Measurements from ENCODE around the gene ARL5A.

GRCh38 chr2:151791545-151791944, 36.7 kb downstream of the ARL5A start:
- TF ChIP-seq, protein P1, sequence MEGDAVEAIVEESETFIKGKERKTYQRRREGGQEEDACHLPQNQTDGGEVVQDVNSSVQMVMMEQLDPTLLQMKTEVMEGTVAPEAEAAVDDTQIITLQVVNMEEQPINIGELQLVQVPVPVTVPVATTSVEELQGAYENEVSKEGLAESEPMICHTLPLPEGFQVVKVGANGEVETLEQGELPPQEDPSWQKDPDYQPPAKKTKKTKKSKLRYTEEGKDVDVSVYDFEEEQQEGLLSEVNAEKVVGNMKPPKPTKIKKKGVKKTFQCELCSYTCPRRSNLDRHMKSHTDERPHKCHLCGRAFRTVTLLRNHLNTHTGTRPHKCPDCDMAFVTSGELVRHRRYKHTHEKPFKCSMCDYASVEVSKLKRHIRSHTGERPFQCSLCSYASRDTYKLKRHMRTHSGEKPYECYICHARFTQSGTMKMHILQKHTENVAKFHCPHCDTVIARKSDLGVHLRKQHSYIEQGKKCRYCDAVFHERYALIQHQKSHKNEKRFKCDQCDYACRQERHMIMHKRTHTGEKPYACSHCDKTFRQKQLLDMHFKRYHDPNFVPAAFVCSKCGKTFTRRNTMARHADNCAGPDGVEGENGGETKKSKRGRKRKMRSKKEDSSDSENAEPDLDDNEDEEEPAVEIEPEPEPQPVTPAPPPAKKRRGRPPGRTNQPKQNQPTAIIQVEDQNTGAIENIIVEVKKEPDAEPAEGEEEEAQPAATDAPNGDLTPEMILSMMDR (IDR thresholded peaks at IDR 0.05), result no peak
- TF ChIP-seq EP300 (IDR thresholded peaks at IDR 0.05), result no peak
- no peak for TF ChIP-seq POLR2AphosphoS5 (IDR thresholded peaks at IDR 0.05)
- TF ChIP-seq POLR2A (IDR thresholded peaks at IDR 0.05; ENCODE audit: low read depth), result no peak

All from esophagus muscularis mucosa (tissue), 4 donors.